NCI-H82 treated with DMSO at 0.1 percent for 48 hours (cell line): ENCODE measurements around the gene CCHCR1.
"Not testable (repeated sequence)": the region's sequence is repeated elsewhere in the genome, so short reads cannot be mapped to it uniquely, and the experiment has no call there.

ENCODE experiments used
- DNase-seq: peaks from one replicate; lab custom pipeline; 2025; ENCODE audit not compliant: unreplicated experiment; lab: John Stamatoyannopoulos, UW

The CCHCR1 gene, protein sequence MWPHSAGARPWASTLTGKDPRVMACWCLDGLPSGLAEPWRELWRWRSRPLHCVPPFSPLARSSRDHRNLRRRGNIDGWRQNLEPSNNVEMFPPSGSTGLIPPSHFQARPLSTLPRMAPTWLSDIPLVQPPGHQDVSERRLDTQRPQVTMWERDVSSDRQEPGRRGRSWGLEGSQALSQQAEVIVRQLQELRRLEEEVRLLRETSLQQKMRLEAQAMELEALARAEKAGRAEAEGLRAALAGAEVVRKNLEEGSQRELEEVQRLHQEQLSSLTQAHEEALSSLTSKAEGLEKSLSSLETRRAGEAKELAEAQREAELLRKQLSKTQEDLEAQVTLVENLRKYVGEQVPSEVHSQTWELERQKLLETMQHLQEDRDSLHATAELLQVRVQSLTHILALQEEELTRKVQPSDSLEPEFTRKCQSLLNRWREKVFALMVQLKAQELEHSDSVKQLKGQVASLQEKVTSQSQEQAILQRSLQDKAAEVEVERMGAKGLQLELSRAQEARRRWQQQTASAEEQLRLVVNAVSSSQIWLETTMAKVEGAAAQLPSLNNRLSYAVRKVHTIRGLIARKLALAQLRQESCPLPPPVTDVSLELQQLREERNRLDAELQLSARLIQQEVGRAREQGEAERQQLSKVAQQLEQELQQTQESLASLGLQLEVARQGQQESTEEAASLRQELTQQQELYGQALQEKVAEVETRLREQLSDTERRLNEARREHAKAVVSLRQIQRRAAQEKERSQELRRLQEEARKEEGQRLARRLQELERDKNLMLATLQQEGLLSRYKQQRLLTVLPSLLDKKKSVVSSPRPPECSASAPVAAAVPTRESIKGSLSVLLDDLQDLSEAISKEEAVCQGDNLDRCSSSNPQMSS

GRCh38 chr6:31157513-31158139, at the start of gene CCHCR1:
TSS of gene CCHCR1 (minus strand) at chr6:31157802. CDS start at chr6:31157600, 202 bp downstream.
- DNase-seq, result no peak

GRCh38 chr6:31205638-31206037, 48.0 kb upstream of the CCHCR1 start:
- no peak for DNase-seq

GRCh38 chr6:31204751-31205145, 47.1 kb upstream of the CCHCR1 start:
- DNase-seq, result no peak

DNA sequence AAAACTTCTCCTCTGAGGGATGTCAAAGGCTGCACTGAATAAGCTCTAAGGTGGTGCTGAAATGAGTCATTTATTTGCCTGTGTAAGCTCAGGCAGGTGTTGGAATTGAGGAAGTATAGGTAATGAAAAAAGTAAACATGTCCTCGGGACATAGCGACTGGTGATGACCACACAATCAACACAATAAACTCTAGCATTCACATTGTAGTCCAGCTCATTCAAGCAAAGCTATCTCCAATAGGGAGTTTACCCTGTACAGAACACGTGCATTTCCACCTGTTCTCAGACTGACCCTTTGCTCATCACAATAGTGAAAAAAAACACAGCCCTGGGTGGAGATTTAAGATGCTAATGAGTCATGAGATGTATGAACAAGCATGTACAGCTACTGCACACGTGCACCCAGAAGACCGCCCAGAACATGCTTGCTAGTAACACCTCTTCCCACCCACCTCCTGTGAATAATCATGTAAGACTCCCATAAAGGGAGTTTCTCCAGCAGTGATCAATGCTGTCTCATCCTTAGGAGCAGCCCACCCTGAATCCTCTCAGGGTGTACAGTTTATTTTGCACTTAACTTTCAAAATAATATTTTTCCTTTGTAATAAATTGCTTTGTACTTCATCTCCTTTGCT, 45.9 kb upstream of the CCHCR1 start:
- no peak for DNase-seq

DNA sequence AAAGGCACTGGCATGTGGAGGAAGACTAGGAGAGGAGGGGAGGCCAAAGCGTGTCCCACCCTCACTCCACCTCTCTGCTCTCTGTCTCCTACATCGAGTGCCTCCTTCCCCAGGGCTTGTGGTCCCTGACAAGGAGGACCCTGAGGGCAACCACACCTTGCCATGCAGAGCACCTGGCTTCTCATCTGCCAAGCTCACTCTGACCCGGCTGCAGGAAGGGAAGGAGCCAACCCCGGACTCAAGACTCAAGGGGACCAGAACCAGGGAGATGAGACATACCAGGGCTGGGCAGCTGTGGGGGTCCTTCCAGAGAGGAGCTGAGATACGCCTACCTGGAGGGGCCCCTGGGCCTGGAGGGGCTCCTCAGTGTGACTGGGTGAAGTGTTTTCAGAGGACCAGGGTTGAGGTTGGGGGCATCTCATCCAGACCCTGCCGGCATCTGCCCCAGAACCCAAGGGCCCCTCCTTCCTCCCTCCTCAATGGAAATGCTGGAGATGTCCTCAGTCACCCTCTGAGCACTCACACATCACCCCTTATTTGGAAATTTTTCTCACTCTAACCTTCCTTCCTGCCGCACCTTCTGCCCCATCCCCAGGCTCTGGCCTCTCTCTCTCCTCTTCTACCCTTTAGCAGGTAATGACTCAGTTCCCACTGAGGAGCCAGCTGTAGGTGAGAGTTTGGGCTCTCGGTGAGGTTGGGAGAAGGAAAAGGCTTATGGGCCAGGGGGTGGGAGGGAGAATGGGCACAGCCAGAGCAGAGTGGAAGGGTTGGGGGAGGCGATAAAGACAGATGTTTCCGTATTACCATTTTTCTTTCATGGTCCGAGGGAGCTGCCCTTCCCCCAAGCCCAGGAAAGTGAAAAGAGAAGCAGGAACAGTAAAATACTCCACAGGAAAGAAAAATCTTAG, 44.9 kb upstream of the CCHCR1 start:
- DNase-seq, result no peak

- DNase-seq, result not testable (repeated sequence)
Measured at GRCh38 chr6:31199105-31199452, 41.5 kb upstream of the CCHCR1 start.

DNA sequence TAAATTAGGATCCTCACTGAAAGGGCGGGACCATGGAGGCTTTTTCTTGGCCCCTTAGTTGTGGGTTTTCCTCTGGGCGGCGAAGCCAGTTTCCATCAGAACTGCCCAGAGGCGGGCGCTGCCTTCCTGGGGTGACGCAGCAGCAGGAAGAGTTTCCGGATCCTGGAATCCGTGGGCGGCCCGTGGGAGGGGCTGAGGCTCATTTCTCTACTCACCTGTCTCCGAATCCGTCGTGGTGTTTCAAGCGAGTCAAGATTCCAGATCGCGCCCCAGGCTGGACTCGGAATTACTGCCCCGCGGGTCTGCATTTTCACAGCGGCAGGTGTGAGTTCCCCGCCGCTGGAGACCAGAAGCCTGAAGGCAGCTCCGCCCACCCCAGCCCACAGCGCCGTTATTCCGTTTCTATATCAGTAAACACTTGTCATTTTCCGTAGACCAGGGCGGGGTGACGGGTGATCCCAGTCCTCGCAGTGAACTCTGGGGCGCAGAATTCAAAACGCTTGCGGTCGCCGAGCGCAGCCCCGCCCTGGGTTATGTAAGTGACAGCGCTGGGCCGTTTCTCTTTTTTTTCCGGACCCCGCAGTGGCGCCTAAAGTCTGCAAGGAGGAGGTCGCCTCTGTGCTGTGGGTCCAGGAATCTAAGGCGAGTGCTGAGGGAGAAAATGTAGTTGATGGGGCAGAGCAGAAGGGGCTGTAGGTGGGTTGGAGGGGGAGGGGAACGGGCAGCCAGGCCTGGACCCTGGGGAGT, 40.1 kb upstream of the CCHCR1 start:
- DNase-seq, result peak; percentile 15

DNA sequence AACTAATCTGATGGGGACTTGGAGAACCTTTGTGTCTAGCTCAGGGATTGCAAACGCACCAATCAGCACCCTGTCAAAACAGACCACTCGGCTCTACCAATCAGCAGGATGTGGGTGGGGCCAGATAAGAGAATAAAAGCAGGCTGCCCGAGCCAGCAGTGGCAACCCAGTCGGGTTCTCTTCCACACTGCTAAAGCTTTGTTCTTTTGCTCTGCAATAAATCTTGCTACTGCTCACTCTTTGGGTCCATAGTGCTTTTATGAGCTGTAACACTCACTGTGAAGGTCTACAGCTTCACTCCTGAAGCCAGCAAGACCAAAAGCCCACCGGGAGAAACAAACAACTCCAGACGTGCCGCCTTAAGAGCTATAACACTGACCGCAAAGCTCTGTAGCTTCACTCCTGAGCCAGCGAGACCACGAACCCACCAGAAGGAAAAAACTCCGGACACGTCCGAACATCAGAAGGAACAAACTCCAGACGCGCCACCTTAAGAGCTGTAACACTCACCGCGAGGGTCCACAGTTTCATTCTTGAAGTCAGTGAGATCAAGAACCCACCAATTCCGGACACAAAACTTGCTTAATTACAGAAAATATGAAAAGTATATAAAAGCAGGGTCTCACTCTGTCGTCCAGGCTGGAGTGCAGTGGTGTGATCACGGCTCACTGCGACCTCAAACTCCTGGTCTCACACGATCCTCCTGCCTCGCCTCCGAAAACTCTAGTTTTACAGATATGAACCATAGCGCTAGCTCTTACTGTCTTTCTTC, 38.8 kb upstream of the CCHCR1 start:
- not testable (repeated sequence) for DNase-seq

DNA sequence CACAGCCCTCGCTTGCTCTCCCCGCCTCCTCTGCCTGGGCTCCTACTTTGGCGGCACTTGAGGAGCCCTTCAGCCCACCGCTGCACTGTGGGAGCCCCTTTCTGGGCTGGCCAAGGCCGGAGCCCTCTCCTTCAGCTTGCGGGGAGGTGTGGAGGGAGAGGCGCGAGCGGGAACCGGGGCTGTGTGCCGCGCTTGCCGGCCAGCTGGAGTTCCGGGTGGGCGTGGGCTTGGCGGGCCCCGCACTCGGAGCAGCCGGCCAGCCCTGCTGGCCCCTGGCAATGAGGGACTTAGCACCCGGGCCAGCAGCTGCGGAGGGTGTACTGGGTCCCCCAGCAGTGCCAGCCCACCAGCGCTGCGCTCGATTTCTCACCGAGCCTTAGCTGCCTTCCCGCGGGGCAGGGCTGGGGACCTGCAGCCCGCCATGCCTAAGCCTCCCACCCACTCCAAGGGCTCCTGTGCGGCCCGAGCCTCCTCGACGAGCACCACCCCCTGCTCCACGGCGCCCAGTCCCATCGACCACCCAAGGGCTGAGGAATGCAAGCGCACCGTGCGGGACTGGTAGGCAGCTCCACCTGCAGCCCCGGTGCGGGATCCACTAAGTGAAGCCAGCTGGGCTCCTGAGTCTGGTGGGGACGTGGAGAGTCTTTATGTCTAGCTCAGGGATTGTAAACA, 37.8 kb upstream of the CCHCR1 start:
- not testable (repeated sequence) for DNase-seq

GRCh38 chr6:31194061-31194834, 36.6 kb upstream of the CCHCR1 start:
- no peak for DNase-seq

GRCh38 chr6:31193206-31193605, 35.6 kb upstream of the CCHCR1 start:
- DNase-seq, result no peak

GRCh38 chr6:31192431-31193105, 35.0 kb upstream of the CCHCR1 start:
- peak; percentile 21 for DNase-seq

DNA sequence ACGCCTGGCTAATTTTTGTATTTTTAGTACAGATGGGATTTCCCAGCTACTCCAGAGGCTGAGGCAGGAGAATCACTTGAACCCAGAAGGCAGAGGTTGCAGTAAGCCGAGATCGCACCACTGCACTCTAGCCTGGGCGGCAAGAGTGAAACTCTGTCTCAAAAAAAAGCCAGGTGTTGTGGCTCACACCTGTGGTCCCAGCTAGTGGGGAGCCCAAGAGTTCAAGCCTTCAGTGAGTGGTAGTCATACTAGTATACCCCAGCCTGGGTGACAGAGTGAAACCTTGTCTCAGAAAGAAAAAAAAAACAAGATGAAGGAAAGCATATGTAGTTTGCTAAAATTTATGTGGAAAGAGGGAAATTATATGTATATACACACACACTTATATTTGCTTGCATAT, 32.9 kb upstream of the CCHCR1 start:
- DNase-seq, result no peak

DNA sequence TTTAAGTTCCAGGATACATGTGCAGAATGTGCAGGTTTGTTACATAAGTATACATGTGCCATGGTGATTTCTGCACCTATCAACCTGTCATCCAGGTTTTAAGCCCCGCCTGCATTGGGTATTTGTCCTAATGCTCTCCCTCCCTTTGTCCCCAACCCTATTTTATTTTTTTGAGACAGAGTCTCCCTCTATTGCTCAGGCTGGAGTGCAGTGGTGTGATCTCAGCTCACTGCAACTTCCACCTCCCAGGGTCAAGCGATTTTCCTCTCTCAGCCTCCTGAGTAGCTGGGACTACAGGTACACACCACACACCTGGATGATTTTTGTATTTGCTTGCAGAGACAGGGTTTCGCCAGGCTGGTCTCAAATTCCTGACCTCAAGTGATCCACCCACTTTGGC, 31.6 kb upstream of the CCHCR1 start:
- not testable (repeated sequence) for DNase-seq

DNA sequence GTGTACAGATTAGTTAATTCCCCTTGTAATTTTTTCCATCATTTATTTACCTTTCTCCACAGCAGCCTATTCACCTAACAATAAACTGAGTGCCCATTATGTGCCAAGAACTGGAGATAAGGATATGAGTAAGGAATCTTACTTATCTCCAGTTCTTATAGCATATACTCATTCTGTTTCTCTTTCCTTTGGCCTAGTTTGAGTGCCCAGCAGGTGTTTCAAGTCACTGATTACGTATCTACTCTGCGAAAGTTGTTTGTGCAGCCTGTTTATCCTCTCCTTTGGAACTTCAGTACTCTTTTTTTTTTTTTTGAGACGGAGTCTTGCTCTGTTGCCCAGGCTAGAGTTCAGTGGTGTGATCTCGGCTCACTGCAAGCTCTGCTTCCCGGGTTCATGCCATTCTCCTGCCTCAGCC, 30.2 kb upstream of the CCHCR1 start:
- no peak for DNase-seq

GRCh38 chr6:31186052-31186734, 28.6 kb upstream of the CCHCR1 start:
- no peak for DNase-seq
